IPS DF 19.7 (cell line): ENCODE data around the gene ATP2C2.

Experiments
- DNase-seq: peaks from one replicate; pipeline ENCODE4 v3.0.0-alpha.2; 2013; ENCODE audit warnings: low read depth, low spot score

ATP2C2 gene

DNA sequence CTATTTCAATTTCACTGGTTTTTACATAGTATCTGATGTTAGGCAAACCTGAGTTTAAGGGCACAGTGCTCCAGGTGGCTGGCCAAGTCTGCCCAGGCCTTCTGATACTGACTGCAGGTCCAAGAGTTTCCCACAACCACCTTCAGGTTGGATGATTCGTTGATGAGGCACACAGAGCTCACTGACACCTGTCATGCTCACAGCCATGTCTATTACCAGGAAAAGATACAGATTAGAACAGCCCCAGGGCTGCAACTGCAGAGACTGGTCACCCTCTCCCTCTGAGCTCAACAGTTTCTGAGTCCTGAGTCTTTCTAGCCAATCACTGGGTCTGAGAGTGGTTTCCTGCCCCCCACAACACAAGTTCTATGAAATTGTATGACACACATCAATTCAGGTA lies 98.9 kb downstream of the ATP2C2 start:
- no peak for DNase-seq

GRCh38 chr16:84467709-84468108 lies 99.4 kb downstream of the ATP2C2 start:
- DNase-seq: no peak

DNA sequence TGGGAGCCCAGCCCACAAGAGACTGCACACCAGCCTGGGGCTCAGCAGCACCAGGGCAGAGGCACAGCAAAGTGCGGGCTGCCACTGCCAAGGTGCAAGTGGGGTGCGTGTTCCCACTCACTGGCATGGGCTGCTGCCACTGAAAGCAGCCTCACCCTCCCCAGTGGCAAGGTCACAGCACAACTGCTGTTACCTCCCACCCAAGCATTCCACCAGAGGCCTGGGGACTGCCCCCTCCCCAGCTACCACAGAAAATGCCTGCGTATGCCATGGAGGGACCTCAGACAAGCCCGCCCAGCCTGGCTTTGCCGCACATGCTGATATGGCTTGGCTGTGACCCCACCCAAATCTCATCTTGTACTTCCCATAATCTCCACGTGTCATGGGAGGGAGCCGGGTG lies 103.0 kb downstream of the ATP2C2 start:
- DNase-seq: no peak

GRCh38 chr16:84471966-84472365 lies 103.6 kb downstream of the ATP2C2 start:
- no peak for DNase-seq

GRCh38 chr16:84475643-84476240 lies 107.4 kb downstream of the ATP2C2 start:
- no peak for DNase-seq

DNA sequence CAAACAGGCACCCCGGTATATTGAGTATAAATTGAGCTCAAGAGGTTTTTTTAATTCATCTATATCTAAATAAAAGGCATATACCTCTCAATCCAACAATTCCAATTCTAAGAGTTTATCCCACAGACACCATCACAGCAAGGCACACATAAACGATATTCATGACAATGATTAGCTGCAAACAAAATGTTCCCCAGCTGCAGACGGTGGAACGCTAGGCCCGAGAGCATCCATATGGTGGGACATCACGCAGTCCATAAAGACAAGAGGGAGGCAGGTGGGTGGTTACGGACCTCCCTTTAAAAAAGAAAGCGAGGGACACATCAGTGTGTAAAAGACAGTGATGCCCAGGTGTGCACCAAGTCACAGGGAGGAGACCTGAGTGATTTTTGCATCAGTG lies 108.1 kb downstream of the ATP2C2 start:
- DNase-seq: no peak

GRCh38 chr16:84477661-84478060 lies 109.3 kb downstream of the ATP2C2 start:
- no peak for DNase-seq

GRCh38 chr16:84478172-84478947 lies 110.0 kb downstream of the ATP2C2 start:
- DNase-seq: no peak

DNA sequence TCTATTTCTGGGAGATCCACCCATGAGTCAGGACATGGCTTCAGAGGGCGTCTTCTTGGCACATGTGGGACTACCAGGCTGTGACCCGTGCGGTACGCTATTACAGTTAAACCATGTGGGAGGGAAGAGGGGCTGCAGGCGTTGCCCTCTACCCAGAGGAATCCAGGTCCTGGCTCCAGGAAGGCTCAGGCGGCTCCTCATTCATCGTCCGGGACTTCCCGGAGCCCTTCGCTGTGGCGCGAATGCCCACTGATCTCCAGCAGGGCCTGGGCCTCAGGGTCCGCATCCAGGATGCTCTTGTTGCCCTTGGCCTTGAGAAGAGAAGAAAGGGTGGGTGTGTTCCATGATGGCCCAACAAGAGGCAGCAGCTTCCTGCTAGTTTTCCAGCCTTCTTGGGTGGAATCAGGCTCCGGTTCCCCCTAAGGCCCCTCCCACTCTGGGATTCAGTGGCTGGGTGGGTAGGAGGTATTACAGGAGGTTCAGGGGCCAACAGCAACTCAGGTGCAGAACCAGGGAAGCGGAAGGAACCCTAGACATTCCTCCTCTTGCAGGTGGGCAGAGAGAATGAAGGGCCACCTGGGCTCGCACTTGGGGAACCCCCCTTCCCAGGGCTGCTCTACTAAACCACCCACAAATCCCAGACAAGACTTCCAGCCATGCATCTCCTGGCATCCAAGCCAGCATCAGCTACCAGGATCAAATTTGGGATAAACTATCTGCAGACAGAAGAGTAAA lies 111.5 kb downstream of the ATP2C2 start:
- DNase-seq: no peak

- DNase-seq: no peak
Observed at GRCh38 chr16:84481051-84481735, 112.9 kb downstream of the ATP2C2 start.

- DNase-seq: no peak
Observed at GRCh38 chr16:84482001-84482891, 113.9 kb downstream of the ATP2C2 start.

GRCh38 chr16:84482951-84483881 lies 114.9 kb downstream of the ATP2C2 start:
- DNase-seq: no peak

GRCh38 chr16:84483882-84484565 lies 115.7 kb downstream of the ATP2C2 start:
- DNase-seq: no peak

DNA sequence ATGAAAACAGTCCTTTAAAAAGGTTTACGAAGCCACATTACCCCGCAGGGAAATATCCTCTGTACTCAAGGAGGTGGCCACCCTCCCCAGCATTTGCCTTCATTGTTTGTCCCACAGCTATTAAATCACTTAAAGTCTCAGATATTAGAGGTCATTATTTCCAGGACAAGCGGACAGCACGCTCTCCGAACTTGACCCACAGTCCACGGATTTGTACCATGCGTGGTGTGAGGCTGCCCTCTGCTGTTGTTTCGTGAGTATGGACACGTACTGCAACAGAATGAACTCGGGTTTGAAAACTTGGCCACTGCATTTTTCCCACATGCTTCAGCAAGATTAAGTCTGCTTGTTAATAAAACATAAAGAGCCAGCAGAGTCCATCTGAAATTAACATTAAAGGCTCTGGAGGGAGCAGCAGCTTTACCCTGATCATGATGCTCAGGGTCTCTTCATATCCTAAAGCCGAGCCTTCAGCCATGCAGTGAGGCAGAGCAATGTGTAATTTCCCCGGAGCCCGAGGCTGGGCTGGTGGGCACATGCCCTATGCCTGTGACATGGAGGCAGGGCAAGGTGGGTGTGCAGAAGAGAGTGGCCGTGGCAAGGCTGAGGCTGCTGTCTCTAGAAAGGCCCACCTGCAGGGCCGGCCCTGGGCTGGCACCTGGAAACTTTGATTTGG lies 116.4 kb downstream of the ATP2C2 start:
- DNase-seq: no peak

DNA sequence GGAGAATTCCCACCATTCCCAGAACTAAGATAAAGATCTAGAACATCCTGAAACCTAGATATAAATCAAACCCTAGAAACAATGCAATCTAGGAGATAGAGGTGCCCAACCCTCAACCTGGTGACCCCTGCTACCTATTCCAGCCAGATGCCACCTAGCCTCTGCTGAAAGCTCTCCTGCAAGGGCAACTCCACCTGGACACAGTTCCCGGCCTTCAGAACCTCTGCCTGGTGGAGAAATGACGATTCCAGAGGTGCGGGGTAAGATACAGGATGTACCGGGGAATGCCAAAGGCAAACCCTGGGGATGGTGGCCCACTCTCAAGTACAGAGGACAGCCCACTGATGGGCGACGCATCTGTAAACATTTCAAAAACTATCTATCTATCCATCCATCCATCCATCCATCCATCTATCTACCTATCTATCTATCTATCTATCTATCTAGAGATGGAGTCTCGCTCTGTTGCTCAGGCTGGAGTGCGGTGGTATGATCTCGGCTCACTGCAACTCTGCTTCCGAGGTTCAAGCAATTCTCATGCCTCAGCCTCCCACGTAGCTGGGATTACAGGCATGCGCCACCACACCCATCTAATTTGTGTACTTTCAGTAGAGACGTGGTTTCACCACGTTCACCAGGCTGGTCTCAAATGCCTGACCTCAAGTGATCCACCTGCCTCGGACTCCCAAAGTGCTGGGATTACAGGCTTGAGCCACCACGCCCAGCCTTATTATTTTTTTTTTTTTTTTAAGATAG lies 117.1 kb downstream of the ATP2C2 start:
- DNase-seq: no peak

DNA sequence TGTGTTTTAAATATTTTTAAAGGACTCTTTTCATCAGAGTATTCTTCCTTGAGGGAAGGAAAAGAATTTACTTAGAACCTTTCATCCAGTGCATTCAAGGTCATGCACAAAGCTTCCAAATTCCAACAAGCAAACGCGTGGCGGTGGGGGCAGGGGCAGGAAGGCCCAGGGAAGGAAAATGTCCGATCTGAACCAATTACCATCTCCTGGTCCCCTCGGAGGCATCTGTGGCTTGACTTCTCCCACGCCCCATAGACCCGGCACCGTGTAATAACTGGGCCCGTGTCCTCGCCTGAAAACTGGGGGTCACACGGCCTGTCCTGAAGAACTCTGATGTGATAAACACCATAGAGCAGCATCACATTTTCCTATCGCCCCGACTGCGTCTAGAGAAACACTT lies 117.8 kb downstream of the ATP2C2 start:
- DNase-seq: no peak

DNA sequence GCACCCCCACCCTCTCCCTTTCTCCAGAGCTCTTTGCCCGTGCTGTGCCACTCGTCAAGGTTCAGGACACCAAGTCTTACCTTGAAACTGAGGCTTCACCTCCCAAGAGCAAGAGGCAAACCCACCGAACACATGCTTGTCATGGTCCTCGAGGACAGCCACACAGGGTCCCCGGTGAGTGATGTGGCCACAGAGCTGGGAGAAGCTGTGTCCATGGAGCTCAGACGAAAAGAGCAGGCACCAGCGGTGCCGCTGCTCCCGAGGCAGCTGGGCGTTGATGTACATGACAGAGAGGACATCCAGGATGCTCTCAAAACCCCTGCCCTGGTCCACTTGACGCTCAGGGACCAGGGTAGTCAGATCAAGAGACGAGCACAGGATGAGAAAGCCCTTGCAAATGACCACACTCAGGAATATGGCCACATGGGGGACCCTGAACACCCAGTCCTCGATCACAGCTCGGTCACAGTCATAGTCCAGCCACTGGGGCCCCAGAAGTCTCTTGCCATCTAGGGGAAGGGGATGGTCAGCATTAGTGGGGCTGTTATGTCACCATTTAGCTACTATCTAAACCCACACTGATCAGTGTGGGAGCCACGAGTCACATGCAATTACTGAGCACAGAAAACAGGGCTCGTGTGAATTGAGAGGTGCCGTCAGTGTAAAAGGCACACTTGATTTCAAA lies 118.4 kb downstream of the ATP2C2 start:
- no peak for DNase-seq

- DNase-seq: no peak
Observed at GRCh38 chr16:84487358-84487757, 119.0 kb downstream of the ATP2C2 start.
